ENCODE results near the gene MLANA. TPM values are rescaled to one million over a fixed set of nuclear protein-coding genes. Genes with fewer than 3 reads are reported as not detected.
A peak's percentile ranks its signal among the peaks of the same experiment; 100 is the strongest.

The MLANA gene
- total and polyA plus RNA-seq, 10 of the 15 experiments (the other 5 are each of a cell fraction or from before 2014, with no cell fraction given): 0.11 to 0.26 (median 0.13) TPM; not detected in 6

DNA sequence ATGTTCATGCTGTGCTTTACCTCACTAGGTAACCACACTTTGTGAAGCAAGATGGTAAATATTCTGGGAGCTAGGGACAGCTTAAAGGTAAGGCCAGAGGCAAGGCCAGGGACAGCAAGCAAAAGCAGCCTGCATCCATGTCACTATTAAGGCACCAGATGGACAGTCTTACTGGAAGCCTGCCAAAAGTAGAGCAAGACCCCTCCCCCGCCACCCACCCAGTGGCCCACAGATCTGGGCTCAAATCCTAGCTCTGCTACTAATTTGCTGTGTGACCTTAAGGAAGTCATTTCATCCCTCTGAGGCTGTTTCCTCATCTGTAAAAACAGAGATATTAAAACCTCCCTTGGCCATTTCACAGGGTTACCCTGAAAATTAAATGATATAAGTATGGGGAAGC, 44.6 kb upstream of the MLANA start (continued):
- TF ChIP-seq, protein P1, sequence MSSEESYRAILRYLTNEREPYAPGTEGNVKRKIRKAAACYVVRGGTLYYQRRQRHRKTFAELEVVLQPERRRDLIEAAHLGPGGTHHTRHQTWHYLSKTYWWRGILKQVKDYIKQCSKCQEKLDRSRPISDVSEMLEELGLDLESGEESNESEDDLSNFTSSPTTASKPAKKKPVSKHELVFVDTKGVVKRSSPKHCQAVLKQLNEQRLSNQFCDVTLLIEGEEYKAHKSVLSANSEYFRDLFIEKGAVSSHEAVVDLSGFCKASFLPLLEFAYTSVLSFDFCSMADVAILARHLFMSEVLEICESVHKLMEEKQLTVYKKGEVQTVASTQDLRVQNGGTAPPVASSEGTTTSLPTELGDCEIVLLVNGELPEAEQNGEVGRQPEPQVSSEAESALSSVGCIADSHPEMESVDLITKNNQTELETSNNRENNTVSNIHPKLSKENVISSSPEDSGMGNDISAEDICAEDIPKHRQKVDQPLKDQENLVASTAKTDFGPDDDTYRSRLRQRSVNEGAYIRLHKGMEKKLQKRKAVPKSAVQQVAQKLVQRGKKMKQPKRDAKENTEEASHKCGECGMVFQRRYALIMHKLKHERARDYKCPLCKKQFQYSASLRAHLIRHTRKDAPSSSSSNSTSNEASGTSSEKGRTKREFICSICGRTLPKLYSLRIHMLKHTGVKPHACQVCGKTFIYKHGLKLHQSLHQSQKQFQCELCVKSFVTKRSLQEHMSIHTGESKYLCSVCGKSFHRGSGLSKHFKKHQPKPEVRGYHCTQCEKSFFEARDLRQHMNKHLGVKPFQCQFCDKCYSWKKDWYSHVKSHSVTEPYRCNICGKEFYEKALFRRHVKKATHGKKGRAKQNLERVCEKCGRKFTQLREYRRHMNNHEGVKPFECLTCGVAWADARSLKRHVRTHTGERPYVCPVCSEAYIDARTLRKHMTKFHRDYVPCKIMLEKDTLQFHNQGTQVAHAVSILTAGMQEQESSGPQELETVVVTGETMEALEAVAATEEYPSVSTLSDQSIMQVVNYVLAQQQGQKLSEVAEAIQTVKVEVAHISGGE (CRISPR knock-in tag; IDR thresholded peaks at IDR 0.05): no peak
- no peak for TF ChIP-seq BCL11A (IDR thresholded peaks at IDR 0.05; ENCODE audit: low read depth, low read length)
- TF ChIP-seq RAD51 (IDR thresholded peaks at IDR 0.05): no peak
- TF ChIP-seq SRF (IDR thresholded peaks at IDR 0.05; ENCODE audit: low read depth in 2 of 2, low read length in 2 of 2): no peak

DNA sequence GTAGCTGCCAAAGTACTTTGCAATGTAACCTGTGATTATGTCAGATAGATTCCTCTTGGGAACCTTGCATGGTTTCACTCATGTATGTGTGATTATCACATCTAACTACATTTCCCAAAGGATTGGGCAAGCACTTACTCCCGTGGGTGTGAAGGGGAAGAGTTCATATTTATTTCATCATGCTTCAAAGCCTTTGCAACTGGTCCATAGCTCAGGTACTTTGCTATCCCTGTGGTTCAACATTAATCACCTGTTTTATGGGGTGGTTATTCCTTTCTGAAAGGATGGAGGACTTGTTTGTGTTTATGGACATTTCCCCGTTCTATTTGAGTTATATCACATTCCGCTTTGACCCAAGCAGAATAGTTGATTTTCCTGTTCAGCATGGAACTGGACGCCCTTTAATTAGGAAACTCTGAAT, 44.2 kb upstream of the MLANA start:
- ATAC-seq (no peak), DNase-seq (ENCODE audit: low read depth, low spot score) (no peak), FAIRE-seq (no peak)
- H3K27me3 ChIP-seq (replicated peaks in 1 of 2; ENCODE audit: control insufficient read depth in 2 of 2, insufficient read depth in 2 of 2, low read length in 1 of 2): no peaks in the 10 kb centered on the region
- no peaks in the 10 kb centered on the region for H4K20me1 ChIP-seq (ENCODE audit: control insufficient read depth, insufficient read depth)
- H3K9ac ChIP-seq (ENCODE audit: control insufficient read depth, insufficient read depth, low read length): no peak overlapping the region
- CTCF ChIA-PET: interaction anchor here (4.5 kb wide), 1 partner anchor 15 kb away, joined by 36 read pairs; the partner anchor contains the start of gene ERMP1
- H3K36me3 ChIP-seq (ENCODE audit: control insufficient read depth in 2 of 2, insufficient read depth in 2 of 2, low read length in 1 of 2): no peaks in the 10 kb centered on the region
- H2AFZ ChIP-seq (ENCODE audit: control insufficient read depth, low read depth, low read length): no peak overlapping the region
- H3K79me2 ChIP-seq (ENCODE audit: control insufficient read depth, insufficient read depth, low read length): no peaks in the 10 kb centered on the region
- POLR2A ChIA-PET: interaction anchor here (1.0 to 10.5 kb wide), 2 partner anchors 15 to 18 kb away, joined by 3 to 142 read pairs; partner anchors contain the start of gene ERMP1
- peaks cover 2% of the 10 kb centered on the region; the same call in 2 of the 3 replicates for H3K9me3 ChIP-seq (replicated peaks; ENCODE audit: control insufficient read depth, insufficient read depth, low read length)
- peaks cover 56% of the 10 kb centered on the region for H3K4me1 ChIP-seq (ENCODE audit: control insufficient read depth, insufficient read depth, low read length)
- intact Hi-C loops (cut with micrococcal nuclease; ENCODE audit: unreplicated experiment) (no loop called here), in situ Hi-C loops (cut with MboI) (no loop called here)
- peak; percentile 13 for TF ChIP-seq MEF2B (IDR thresholded peaks at IDR 0.05; ENCODE audit: partially characterized antibody, poor library complexity, severe bottlenecking)
- TF ChIP-seq NFYA (IDR thresholded peaks at IDR 0.05; ENCODE audit: borderline replicate concordance, low read depth, low read length): no peak
- no peak for TF ChIP-seq IKZF2 (IDR thresholded peaks at IDR 0.05)
- H3K4me3 ChIP-seq: no peak overlapping the region
- no peak overlapping the region for H3K27ac ChIP-seq (ENCODE audit: control insufficient read depth, insufficient read depth)
- 59% methylated on average over 4 of the region's 4 CpGs for WGBS (ENCODE audit: insufficient coverage, insufficient replicate concordance, low lambda C conversion rate, missing lambda C conversion rate)
- RAD21 ChIA-PET (ENCODE audit: unreplicated experiment): interaction anchor here (0.6 to 1.4 kb wide), 4 partner anchors 19 to 222 kb away, joined by 3 to 4 read pairs (median 3); no protein-coding TSS in a partner anchor
- BruUV-seq (replicated peaks): no TSS peak
- SMC1A ChIA-PET (ENCODE audit: uncharacterized antibody, unreplicated experiment): interaction anchor here (0.9 to 2.0 kb wide), 5 partner anchors 10 to 40 kb away, joined by 3 to 13 read pairs (median 3); partner anchors contain the start of gene ERMP1
- H3K4me2 ChIP-seq (ENCODE audit: control insufficient read depth, insufficient read depth): no peak overlapping the region
